Limb (tissue), 2 donors: Measurements from ENCODE around the gene OR1A1.
"Not testable (repeated sequence)": the region's sequence is repeated elsewhere in the genome, so short reads cannot be mapped to it uniquely, and the experiment has no call there.

ENCODE experiments used
- DNase-seq, 2 donors: peaks; one replicate each; pipeline ENCODE4 v3.0.0-alpha.2; 2016; ENCODE audit errors: extremely low spot score in 2 of 2

OR1A1 gene, protein sequence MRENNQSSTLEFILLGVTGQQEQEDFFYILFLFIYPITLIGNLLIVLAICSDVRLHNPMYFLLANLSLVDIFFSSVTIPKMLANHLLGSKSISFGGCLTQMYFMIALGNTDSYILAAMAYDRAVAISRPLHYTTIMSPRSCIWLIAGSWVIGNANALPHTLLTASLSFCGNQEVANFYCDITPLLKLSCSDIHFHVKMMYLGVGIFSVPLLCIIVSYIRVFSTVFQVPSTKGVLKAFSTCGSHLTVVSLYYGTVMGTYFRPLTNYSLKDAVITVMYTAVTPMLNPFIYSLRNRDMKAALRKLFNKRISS

DNA sequence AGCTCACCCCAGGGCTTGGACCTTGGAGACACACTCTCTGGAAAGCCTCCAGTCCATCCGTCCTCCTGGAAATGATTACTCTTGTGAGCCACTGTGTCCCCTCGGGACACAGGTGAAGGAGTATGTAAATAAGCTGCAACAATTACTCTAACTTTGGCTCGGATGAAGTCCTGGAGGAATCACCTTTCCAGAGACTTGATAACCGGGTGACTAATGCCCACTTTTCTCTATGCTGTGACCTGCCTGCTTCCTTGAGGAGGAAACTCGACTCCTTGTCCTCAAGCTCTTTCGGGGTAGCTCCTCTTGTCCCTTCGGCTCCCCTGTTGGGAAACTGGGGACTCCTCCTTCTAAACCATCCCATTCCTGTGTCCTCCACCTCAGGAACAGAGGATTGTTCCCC, at the start of gene OR1A1:
Gene OR1A1 (plus strand): TSS at position 301 of the 400 bp plus-strand sequence. CDS start 7,954 bp downstream, outside the sequence.
- no peak for DNase-seq

DNA sequence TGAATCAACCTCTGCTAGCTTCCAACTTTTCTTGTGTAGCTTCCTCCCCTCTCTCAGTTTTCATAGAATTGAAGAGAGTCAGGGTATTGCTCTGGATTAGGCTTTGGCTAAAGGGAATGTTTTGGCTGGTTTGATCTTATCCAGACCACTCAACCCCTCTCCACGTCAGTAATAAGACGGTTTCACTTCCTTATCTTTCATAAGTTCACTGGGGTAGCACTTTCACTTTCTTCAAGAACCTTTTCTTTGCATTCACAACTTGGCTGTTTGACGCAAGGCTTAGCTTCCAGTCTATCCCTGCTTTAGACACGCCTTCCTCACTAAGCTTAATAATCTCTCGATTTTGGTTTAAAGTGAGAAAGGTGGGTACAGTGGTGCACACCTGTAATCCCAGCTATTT, 39.9 kb upstream of the OR1A1 start:
- no peak for DNase-seq

DNA sequence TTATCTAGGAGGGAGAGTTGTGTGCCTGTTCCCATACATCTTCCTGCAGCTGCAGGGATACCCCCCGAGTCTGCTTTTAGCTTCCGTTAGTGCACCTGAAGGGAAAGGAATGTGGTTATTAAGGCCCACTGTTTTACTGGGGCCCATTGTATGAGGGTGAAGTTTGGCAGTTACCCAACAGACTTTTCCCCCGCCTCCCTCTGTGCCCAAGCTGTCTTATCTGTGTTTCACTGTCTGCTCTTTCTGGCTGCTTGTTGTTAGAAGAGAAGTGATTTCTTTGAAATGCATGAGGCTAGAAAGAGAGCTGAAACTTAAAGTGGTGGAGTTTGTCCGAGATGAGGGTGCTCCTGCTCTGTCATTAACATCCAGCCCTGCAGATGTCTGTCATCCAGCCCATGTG, 17.5 kb upstream of the OR1A1 start:
- DNase-seq, result no peak

DNA sequence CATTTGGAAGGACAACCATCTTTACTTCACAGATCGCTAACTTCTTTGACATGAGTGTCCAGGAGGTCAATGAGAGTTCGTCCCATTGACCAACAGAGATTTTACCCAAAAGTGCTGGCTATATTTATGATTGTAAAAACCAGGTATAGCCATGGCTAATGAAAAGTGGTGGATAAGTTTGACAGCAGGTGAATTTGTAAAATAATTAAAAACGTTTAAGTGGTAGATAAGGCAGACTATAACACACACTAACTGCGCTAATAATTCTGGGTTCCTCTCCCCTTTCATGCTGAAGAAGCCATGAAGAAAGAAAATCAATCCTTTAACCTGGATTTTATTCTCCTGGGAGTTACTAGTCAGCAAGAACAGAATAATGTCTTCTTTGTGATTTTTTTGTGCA, 10.2 kb upstream of the OR1A1 start, which contains the start of gene OR1A2:
Gene OR1A2 (plus strand): TSS at position 301 of the 400 bp plus-strand sequence. CDS start 0 bp downstream, at position 301.
- DNase-seq, result no peak

DNA sequence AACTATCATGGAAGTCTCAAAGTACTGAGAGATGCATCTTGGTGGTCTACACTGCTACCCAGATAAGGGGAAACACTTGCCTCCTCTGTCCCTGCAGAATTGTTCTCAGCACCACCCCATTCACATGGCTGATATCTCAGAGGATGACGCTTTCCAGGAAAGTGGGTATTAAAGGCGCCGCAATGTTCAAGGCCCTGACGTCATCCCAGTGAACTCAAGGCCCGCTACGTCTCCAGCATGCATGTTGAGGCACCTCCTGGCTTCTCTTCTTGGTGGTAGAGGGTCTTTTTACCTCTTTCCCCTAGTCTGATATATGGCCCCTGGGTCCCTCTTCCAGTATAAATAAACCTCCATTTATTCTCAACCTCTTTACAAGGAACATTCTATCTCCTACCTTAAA, 1.0 kb downstream of the OR1A1 start:
- no peak for DNase-seq

DNA sequence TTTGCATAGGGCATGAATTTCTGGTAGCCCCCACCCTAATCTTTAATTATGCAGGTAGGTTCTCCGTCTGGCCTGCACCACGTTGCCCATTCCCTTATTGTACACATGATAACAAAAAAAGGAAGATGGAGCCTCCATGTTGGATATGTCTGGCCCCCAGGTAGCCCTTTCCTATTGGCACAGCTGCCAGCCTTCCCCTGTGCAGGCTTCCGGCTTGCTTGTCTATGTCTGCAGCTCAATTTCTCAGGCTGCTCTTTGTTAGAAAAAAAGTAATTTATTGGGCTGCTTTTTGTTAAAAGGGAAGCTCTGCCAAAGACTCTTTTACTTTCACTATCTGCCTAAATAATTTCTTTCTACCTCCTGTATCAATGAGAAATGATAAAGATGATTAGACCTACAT, 5.5 kb downstream of the OR1A1 start:
- DNase-seq, result no peak

DNA sequence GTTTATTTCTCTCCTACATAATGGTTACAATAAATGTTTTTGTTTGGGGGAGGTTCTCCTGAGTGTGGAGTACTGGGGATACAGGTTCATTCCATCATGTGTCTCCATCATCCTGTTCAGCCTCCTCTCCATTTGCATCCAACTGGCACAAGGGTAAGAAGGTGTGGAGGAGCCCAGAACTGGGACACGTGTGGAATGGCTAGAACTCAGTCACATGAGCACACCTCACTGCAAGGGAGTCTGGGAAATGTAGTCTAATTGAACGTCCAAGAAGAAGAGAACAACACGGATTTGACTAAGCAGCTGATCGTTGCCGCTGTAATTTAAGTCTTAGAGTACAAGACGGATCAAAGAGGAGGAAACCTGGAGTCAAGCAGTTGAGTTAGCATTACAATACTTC, 6.1 kb downstream of the OR1A1 start:
- DNase-seq, result no peak

DNA sequence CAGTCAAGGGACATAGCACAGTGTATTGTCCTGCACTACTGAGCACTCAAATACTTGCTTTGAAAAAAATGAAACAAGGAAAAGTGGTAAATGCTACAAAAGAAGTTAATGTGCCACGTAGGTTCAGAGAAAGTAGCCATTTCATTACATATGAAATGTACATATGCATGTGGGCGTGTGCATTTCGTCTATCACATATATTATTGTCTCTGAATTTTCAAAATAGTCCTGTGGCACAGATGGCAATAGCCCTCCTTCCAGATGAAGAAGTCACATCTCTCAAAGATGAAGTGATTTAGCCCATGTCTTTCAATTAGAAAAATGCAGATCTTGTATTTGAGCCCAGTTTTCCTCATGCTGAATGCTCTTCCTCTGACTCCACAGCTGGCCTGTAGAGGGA, 12.5 kb downstream of the OR1A1 start:
- DNase-seq, result not testable (repeated sequence)

DNA sequence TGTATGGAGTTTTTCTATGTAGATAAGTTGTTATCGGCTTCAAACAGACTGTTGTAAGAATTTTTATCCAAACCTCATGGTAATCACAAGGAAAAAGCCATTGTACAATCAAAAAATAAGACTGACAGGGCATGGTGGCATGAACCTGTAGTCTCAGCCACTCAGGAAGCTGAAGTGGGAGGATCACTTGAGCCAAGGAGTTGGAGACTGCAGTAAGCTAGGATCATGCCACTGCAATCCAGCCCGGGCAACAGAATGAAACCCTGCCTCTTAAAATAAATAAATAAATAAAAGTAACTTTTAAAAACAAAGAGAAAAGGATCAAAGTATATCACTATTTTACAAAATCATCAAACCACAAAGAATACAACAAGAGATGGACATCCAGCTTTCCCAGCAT, 14.4 kb downstream of the OR1A1 start:
- no peak for DNase-seq

DNA sequence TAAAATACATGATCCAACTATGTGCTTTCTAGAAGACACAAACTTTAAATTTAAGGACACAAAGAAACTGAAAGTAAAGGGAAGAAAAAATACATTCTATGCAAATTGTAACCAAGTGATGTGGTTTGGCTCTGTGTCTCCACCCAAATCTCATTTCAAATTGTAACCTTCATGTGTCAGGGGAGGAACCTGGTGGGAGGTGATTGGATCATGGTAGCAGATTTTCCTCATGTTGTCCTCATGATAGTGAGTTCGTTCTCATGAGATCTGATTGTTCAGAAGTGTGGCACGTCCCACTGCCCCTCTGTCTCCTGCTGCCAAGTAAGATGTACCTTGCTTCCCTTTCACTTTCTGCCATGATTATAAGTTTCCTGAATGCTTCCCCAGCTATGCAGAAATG, 15.0 kb downstream of the OR1A1 start:
- DNase-seq, result no peak

DNA sequence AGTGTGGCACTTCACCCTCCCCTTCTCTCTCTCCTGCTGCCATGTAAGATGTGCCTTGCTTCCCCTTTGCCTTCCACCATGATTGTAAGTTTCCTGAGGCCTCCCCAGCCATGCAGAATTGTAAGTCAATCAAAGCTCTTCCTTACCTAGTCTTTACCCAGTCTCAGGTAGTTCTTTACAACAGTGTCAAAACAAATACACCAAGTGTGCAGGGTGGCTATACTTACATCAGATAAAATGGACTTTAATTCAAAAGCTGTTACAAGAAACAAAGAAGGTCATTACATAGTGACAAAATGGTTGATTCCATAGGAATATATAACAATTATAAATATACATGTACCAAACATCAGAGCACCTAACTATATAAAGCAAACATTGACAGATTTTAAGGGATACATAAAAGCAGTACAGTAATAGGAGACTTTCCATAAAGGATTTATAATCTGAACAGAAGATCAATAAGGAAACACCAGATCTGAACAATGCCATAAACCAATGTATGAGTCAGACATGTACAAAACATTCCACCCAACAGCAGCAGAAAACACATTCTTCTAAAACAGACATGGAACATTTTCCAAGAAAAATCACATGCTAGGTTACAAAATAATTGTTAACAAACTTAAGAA, 17.4 kb downstream of the OR1A1 start:
- not testable (repeated sequence) for DNase-seq

DNA sequence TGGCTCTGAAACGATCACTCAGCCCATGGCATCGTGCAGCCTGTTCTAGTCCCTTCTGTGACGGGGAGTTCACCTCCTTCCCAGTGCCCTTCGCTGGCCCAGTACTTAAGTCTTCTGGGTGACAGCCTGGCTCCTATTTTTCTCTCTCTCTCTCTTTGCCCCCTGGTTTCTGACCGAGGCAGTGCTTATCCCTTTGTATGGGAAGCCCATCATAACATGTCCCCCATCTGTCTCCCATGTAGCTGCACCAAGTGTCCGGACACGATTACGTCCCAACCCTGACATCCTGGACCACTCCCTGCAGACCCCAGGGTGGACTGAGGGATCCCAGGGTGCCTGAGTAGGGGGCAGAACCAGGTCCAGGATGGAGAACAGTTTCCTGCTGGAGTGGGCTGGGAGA, 24.8 kb downstream of the OR1A1 start:
- not testable (repeated sequence) for DNase-seq

DNA sequence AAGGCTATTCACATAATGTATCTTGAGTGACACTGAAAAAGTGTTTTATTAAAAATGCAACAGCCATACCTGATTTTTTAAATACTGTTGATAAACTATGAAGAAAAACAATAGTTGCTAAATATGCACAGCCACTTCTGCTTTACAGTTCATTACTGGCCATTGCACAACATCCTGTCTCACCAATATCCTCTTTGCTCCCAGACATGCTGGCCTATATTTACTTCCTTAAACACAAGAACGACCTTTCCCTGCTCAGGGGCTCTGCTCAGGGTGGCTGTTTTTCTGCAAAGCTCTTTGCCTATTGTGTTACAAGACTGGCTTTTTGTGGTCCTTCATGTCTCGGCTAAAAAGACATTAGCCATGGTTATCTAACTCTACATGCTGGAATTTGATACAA, 31.2 kb downstream of the OR1A1 start:
- DNase-seq, result not testable (repeated sequence)

DNA sequence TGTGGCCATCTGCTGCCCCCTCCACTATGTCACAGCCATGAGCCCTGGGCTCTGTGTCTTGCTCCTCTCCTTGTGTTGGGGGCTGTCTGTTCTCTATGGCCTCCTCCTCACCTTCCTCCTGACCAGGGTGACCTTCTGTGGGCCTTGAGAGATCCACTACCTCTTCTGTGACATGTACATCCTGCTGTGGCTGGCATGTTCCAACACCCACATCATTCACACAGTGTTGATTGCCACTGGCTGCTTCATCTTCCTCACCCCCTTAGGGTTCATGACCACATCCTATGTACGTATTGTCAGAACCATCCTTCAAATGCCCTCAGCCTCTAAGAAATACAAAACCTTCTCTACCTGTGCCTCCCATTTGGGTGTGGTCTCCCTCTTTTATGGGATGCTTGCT, 33.6 kb downstream of the OR1A1 start:
- DNase-seq, result not testable (repeated sequence)

DNA sequence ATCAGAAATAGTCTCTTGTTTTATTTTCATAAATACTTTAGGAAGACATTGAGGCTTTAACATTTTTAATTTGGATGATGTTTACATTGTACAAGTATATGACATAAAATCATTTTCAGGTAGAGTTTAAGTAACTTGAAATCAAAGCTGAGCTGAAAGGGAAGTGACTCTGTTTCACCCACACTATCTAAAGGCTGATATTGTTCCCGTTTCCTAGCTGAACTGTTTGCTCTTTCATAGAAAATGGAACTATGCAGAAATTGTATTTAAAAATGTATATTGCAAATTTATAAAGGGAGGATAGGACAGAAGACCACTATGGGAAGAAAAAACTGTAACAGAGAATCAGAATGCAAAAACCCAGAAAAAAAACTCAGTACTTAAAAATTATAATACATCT, 37.4 kb downstream of the OR1A1 start:
- DNase-seq, result not testable (repeated sequence)

DNA sequence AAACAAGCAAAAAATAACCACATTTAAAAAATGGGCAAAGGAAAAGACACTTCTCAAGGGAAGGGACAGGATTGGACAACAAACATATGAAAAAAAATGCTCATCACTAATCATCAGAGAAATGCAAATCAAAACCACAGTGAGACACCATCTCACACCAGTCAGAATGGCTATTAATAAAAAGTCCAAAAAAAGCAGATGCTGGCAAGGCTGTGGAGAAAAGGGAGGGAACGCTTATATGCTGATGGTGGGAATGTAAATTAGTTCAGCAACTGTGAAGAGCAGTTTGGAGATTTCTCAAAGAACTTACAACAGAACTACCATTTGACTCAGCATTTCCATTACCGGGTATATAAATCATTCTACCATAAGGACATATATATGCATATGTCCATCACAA, 41.5 kb downstream of the OR1A1 start:
- DNase-seq, result not testable (repeated sequence)

DNA sequence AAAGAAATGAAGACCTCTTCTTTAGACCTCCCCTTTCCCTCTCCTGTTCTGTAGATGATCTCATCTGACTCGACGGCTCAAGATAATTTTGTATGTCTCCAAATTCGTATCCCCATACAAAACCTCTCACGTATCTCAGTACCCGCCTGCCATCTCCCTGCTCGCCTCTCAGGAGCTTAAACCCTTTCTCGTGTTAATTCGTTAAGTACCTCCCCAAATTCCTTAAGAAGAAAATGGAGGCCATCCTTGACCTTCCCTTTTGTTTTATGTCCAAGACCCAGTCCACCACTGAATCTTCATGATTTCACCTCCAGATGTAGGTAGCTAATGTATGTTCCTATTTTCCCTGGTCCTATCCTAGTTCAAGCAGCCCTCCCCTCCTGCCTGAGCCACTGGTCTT, 49.1 kb downstream of the OR1A1 start:
- DNase-seq, result no peak

DNA sequence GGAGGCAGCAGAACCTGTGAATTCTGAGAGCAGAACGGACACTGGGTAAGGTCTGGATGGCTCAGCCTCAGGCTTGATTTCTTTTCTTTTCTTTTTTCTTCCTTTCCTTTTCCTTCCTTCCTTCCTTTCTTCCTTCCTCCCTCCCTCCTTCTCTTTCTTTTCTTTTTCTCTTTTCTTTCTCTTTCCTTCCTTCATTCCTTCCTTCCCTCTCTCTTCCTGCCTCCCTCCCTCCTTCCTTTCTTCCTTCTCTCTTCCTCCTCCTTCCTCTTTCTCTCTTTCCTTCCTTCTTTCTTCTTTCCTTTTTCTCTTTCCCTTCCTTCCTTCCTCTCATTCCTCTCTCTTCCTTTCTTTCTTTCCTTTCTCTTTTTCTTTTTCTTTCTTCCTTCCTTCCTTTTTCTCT, 52.7 kb downstream of the OR1A1 start:
- DNase-seq, result no peak

DNA sequence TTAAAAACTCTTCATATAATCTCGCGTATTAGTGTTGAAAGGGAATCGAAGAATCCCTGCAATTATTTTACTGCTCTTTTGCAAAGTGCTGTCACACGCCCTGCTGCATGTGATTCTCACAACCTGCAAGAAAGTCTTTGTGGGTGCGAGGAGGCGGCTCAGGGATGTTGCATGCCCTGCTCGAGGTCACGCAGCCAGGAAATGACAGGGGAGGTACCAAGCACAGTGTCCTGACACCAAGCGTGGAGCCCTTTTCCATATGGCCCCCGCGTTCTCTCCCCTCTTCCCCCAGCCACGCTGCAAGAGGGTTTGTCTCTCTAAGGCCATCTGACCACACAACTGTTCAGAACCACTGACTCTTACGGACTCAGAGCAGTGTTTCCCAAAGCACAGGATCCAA, 53.1 kb downstream of the OR1A1 start:
- DNase-seq, result no peak
